Adrenal gland (tissue), 12 donors: Measurements from ENCODE around the gene DOCK4. TPM values are rescaled to one million over a fixed set of nuclear protein-coding genes. Genes with fewer than 3 reads are reported as not detected.
A peak's percentile ranks its signal among the peaks of the same experiment; 100 is the strongest.

Experiments
- DNase-seq, 7 donors: peaks; one replicate each; pipeline ENCODE4 v3.0.0-alpha.2; 2019 to 2020
- H3K27ac ChIP-seq, 5 donors: fragments of 200-600 bp; sonication (generic) in 4 of 5; 1 replicate in 3 of 5; 2 replicates in 2 of 5; pipeline versions ENCODE4 v1.5.1 to v1.8.0; 2016 to 2020; ENCODE audit warnings: mild to moderate bottlenecking in 1 of 5
- H3K27me3 ChIP-seq: fragments of 200-600 bp; 2 replicates; pipeline ENCODE4 v1.8.0; 2021
- H3K36me3 ChIP-seq, 2 donors: fragments of 200-600 bp; replicated peaks in 1 of 2; 1 replicate in 1 of 2; 2 replicates in 1 of 2; pipeline versions ENCODE4 v1.5.1 to v1.8.0; 2018 to 2022
- H3K4me1 ChIP-seq, 2 donors: fragments of 200-600 bp; replicated peaks in 1 of 2; 1 replicate in 1 of 2; 2 replicates in 1 of 2; pipeline versions ENCODE4 v1.5.1 to v1.8.0; 2018 to 2021
- H3K4me3 ChIP-seq, 4 donors: fragments of 200-600 bp; sonication (generic) in 3 of 4; one replicate each; pipeline ENCODE4 v1.5.1; 2016 to 2018
- H3K9me3 ChIP-seq, 3 donors: fragments of 200-600 bp; sonication (generic) in 1 of 3; replicated peaks in 1 of 3; 1 replicate in 2 of 3; 2 replicates in 1 of 3; pipeline versions ENCODE4 v1.5.1 to v1.8.0; 2016 to 2021
- POLR2A ChIP-seq, 2 donors: fragments of 450-650 bp; IDR thresholded peaks; one replicate each; pipeline ENCODE4 v1.6.1; 2017; ENCODE audit warnings: antibody characterized with exemption in 2 of 2, mild to moderate bottlenecking in 2 of 2, moderate library complexity in 1 of 2
- WGBS, 4 donors: extraction: QIAGEN DNeasy Blood & Tissue Kit in 2 of 4; methylation state at CpG; one replicate each; pipeline versions ENCODE4 v1.1.5 to v1.1.7; 2013 to 2017; 5-methylcytosine and 5-hydroxymethylcytosine counted together
- intact Hi-C, 2 donors: fragments of 100-400 bp; cut with DNase I; formaldehyde crosslinking; loops; one replicate each; pipeline versions ENCODE4 v1.14.1 to v1.15.0; 2022 to 2023
- polyA plus RNA-seq, 3 donors: library from polyadenylated mRNA; stranded (reverse); fragments of 200-250 nt in 2 of 3; fragments of 350-450 nt in 1 of 3; fragmentation: Illumina TruSeq in 1 of 3; extraction: RNeasy Lipid Tissue Mini Kit (QIAGEN cat#74804) in 1 of 3; gene quantifications; one replicate each; pipeline ENCODE4 v1.2.3, GENCODE V29; 2013 to 2014
- total RNA-seq, 9 donors: library from RNA; depleted of rRNA in 4 of 9; stranded (reverse); fragments of >200 nt in 4 of 9; fragments of 120-200 nt in 1 of 9; fragmentation: NEBNext Ultra II Directional in 1 of 9; extraction: Animal tissue kit (Norgen Biotek cat#: 25700) in 1 of 9; gene quantifications; one replicate each; pipeline versions ENCODE4 v1.1.0 to v1.2.4, GENCODE V29; 2013 to 2023
- TF ChIP-seq, protein P1 (sequence below), 6 experiments: fragments of 450-650 bp in 4 of 6; fragments of 200-600 bp in 2 of 6; sonication (generic) in 1 of 6; IDR thresholded peaks; 1 replicate in 5 of 6; 2 replicates in 1 of 6; pipeline versions ENCODE4 v1.5.1 to v1.8.0; 2016 to 2021; ENCODE audit warnings: antibody characterized with exemption in 6 of 6, mild to moderate bottlenecking in 2 of 6, moderate library complexity in 1 of 6
- donor health status: healthy with polysubstance abuse.
- donor health status: Bipolar disorder and iron deficiency.
- donor health status: DM: yes; HTN: yes; CAD: no.
- donor health status: DM: no; HTN: no; CAD: no.
- donor health status: DM: no; HTN: no; CAD: no.
- donor health status: DM: yes; HTN: yes; CAD: no.

DOCK4 gene
- total and polyA plus RNA-seq, 12 donors, result 6.2 to 37.6 (median 21.1) TPM

DNA sequence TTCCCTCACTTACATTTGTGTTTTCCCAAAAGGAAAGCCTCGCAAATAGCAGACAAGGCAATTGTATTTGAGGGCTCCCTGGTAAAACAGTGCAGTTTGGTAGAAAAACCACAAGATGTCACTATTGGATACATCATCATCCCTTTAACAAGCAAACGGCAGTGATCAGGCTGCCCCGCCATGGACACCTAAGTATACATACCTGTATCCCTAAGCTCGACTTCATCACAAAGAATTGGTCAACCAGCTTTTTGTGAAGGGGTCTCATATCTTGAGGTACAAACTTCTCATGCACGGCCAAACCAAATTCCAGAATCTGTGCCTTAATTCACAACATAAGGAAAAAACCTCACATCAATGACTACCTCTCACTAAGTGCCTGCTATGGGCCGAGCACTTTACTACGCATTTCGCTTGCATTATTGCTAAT lies 464.4 kb downstream of the DOCK4 start:
- no peak overlapping the region for H3K4me3 ChIP-seq
- DNase-seq, result peak in 6 of 7 donors; percentile 30 to 70 (median 52)
- no peak for TF ChIP-seq POLR2A (IDR thresholded peaks at IDR 0.05)
- TF ChIP-seq, protein P1, sequence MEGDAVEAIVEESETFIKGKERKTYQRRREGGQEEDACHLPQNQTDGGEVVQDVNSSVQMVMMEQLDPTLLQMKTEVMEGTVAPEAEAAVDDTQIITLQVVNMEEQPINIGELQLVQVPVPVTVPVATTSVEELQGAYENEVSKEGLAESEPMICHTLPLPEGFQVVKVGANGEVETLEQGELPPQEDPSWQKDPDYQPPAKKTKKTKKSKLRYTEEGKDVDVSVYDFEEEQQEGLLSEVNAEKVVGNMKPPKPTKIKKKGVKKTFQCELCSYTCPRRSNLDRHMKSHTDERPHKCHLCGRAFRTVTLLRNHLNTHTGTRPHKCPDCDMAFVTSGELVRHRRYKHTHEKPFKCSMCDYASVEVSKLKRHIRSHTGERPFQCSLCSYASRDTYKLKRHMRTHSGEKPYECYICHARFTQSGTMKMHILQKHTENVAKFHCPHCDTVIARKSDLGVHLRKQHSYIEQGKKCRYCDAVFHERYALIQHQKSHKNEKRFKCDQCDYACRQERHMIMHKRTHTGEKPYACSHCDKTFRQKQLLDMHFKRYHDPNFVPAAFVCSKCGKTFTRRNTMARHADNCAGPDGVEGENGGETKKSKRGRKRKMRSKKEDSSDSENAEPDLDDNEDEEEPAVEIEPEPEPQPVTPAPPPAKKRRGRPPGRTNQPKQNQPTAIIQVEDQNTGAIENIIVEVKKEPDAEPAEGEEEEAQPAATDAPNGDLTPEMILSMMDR (IDR thresholded peaks at IDR 0.05), result peak; percentile 40 to 71 (median 64)
- WGBS, 4 donors, result 30 to 48% (median 36%) methylated on average over 8 of the region's 8 CpGs
- no peaks in the 10 kb centered on the region for H3K9me3 ChIP-seq
- H3K27me3 ChIP-seq, result no peaks in the 10 kb centered on the region
- no peak overlapping the region for H3K27ac ChIP-seq
- intact Hi-C loops, result loop anchor here in 1 of 2 donors (5.0 kb wide), 1 partner anchor 755 kb away; no protein-coding TSS in a partner anchor
- H3K4me1 ChIP-seq, result no peaks in the 10 kb centered on the region
- peaks cover 0 to 11% of the 10 kb centered on the region in 2 donors for H3K36me3 ChIP-seq

DNA sequence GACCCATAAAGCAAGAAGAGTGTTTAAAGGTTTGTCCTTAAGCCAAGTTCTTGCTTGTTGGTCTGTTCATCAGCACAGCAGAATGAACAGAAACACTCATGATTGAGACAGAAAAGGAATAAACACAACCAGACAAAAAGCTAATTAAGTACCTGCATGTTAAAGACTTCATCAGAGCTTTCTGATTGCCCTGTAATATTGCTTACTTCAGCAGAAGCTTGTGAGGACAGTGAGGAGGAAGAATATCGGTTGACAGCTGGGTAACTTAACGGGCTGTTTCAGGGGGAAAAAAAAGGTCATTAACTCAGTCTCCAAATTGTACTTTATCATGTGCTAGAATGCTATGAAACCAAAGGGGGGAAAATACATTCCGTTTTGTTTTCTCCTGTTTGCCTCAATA lies 465.3 kb downstream of the DOCK4 start:
- TF ChIP-seq POLR2A (IDR thresholded peaks at IDR 0.05), result no peak
- TF ChIP-seq, protein P1 (IDR thresholded peaks at IDR 0.05), result no peak
- Histone ChIP-seq H3K27me3 (no peaks in the 10 kb centered on the region), H3K27ac (no peak overlapping the region), H3K9me3 (no peaks in the 10 kb centered on the region), H3K36me3 (peaks cover 0 to 11% of the 10 kb centered on the region in 2 donors), H3K4me1 (peaks cover 5 to 7% of the 10 kb centered on the region in 2 donors), H3K4me3 (no peak overlapping the region)
- 81 to 90% (median 86%) methylated on average over 3 of the region's 3 CpGs for WGBS, 4 donors
- no peak for DNase-seq
- intact Hi-C loops, result loop anchor here in 1 of 2 donors (5.0 kb wide), 1 partner anchor 756 kb away; no protein-coding TSS in a partner anchor

DNA sequence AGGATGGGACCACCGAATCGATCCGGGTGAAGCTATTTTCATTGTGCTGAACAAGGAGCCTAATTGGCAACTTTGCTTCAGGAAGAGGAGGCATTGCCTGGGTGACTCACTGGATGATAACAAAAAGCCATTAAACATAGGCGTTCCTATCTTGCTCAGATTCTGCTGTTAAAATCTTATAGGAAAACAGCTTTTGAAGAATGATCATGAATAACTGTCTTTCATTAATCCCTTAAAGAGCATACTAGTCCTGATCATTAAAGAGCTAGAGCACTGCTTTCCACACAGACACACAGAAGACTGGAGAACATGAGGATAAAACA lies 469.7 kb downstream of the DOCK4 start:
- no peaks in the 10 kb centered on the region for H3K9me3 ChIP-seq
- H3K36me3 ChIP-seq, result peaks cover 0 to 11% of the 10 kb centered on the region in 2 donors
- no peak for DNase-seq
- peaks cover 7 to 14% of the 10 kb centered on the region in 2 donors for H3K4me1 ChIP-seq
- H3K4me3 ChIP-seq, result peak overlapping the region in 1 of 4 donors; percentile 20
- H3K27ac ChIP-seq, result no peak overlapping the region
- intact Hi-C loops, result loop anchor here in 1 of 2 donors (10.0 kb wide), 1 partner anchor 1892 kb away; no protein-coding TSS in a partner anchor
- 12 to 41% (median 27%) methylated on average over 4 of the region's 4 CpGs for WGBS, 4 donors
- TF ChIP-seq, protein P1 (IDR thresholded peaks at IDR 0.05), result no peak
- TF ChIP-seq POLR2A (IDR thresholded peaks at IDR 0.05), result no peak
- H3K27me3 ChIP-seq, result no peaks in the 10 kb centered on the region

DNA sequence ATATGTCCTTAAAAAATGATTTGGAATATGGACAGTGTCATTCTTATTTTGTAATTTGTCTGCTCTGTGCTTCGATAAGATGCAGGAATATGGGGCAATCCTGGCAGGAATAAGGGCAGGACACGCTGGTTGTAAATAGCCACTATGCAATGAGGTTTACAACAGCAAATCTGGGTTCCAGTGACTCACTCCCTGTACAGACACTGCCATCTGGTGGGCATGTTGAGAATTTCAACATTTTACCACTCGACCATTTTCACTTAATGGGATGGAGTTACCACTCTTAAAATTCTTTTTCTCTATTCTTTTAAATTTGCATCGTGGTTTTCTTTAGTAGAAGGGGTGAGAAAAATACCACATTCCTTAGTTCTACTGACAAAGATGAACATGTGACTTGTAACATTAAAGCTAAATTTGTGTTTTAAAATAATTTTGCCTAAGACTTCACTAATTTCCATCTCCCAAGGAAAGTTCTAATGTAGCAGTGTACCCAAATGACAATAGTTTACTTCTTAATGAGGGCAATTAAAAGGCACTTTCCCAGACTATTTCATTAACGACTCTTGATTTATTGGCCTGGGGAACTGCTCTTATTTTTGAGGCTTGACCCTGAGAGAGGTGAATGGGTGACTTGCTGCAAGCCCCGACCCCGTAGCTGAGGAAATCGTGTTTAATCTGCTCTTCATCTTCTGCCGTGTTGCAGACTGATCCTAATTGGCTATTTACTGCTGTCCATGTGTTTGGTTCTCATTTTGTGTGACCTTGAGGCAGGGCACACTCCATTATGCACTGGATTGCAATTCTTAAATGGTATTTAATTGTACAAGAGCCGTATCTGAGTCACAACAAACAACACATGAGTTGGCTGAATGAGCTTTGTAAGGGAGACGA lies 470.3 kb downstream of the DOCK4 start:
- intact Hi-C loops, result loop anchor here in 1 of 2 donors (10.0 kb wide), 1 partner anchor 1891 kb away; no protein-coding TSS in a partner anchor
- TF ChIP-seq, protein P1 (IDR thresholded peaks at IDR 0.05), result peak; percentile 72 to 93 (median 88)
- no peak for TF ChIP-seq POLR2A (IDR thresholded peaks at IDR 0.05)
- Histone ChIP-seq H3K36me3 (peaks cover 0 to 11% of the 10 kb centered on the region in 2 donors), H3K4me1 (peaks cover 7 to 14% of the 10 kb centered on the region in 2 donors), H3K9me3 (no peaks in the 10 kb centered on the region), H3K27ac (no peak overlapping the region), H3K27me3 (no peaks in the 10 kb centered on the region), H3K4me3 (peak overlapping the region in 1 of 4 donors; percentile 20)
- WGBS, 4 donors, result 25 to 28% (median 26%) methylated on average over 11 of the region's 11 CpGs
- DNase-seq, result peak; percentile 38 to 79 (median 68)
